ENCODE data around the gene PLCB1.

- no peak for TF ChIP-seq POLR2A (IDR thresholded peaks at IDR 0.05; ENCODE audit: low read length)
- TF ChIP-seq GATA1 (IDR thresholded peaks at IDR 0.05; ENCODE audit: low read depth, low read length), result no peak
Observed at GRCh38 chr20:8335059-8335458, 203.0 kb downstream of the PLCB1 start.
